HG03135 (cell line): ENCODE data around the gene DIDO1.

Experiments
- ATAC-seq: cut with Tn5 transposase; IDR thresholded peaks from one replicate; pipeline ENCODE4 v1.9.1; 2021; ENCODE audit warnings: mild to moderate bottlenecking, moderate library complexity; ENCODE audit not compliant: unreplicated experiment

The DIDO1 gene

GRCh38 chr20:62913043-62913630, 13.2 kb downstream of the DIDO1 start:
- no peak for ATAC-seq

GRCh38 chr20:62911701-62912280, 14.5 kb downstream of the DIDO1 start:
- ATAC-seq = no peak

DNA sequence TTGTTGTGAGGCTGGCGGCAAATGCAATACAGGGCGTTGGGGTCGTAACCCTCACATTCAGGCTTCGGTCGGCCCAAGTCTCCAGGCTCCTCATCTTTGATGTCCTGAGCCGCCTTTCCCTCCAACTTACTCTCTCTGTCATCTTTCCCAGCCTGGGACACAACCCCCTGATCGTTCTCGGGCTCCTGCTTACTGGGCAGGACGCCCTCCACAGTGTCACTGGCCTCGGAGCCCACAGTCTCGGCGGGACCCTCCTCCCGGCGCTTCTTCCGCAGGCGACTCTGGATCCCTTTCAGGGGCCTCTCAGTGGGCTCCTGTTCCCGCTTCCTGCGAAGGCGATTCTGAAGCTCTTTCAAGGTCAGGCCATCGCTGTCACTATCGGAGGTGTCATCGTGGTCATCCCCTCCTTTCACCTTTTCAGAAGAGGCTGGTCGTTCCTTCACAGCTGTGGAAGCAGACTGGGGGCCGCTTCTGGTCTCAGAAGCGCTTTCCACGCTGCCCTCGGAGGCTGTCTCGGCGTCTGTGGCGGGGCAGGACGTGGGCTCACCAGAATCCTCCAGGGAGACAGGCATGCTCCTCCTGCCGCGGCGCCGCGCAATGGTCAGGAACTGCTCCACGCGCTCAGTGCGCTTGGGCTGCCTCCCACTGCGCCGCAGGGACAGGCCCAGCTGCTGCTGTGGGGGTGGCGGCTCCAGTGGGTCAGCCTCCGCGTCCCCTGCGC, 15.4 kb downstream of the DIDO1 start:
- ATAC-seq = no peak

DNA sequence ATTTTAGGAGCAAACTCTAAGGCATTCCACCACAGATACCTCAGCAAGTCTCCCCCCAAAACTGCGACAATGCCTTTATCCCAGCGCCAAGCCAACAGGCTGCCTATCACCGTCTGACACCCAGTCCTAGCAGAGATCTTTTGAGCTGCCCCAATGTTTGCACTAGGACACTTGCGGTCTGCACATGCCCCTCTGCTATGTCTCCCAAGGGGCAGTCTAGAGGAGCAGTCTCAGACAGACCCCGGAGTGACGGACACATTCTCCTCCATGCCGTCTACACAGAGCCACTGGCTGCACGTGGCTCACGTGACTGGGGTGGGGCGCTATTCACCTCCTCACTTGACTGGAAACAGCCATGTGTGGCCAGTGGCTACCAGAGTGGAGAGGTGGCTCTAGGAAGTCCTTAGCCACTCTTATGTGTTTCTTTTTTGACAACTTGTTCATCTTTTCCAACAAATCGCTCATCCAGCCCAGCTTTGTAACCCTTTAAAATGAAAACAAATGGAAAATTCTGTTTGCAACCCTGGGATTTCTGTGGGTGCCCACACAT, 16.0 kb downstream of the DIDO1 start:
- ATAC-seq = no peak

- ATAC-seq = no peak
Observed at GRCh38 chr20:62908971-62909791, 17.1 kb downstream of the DIDO1 start.

DNA sequence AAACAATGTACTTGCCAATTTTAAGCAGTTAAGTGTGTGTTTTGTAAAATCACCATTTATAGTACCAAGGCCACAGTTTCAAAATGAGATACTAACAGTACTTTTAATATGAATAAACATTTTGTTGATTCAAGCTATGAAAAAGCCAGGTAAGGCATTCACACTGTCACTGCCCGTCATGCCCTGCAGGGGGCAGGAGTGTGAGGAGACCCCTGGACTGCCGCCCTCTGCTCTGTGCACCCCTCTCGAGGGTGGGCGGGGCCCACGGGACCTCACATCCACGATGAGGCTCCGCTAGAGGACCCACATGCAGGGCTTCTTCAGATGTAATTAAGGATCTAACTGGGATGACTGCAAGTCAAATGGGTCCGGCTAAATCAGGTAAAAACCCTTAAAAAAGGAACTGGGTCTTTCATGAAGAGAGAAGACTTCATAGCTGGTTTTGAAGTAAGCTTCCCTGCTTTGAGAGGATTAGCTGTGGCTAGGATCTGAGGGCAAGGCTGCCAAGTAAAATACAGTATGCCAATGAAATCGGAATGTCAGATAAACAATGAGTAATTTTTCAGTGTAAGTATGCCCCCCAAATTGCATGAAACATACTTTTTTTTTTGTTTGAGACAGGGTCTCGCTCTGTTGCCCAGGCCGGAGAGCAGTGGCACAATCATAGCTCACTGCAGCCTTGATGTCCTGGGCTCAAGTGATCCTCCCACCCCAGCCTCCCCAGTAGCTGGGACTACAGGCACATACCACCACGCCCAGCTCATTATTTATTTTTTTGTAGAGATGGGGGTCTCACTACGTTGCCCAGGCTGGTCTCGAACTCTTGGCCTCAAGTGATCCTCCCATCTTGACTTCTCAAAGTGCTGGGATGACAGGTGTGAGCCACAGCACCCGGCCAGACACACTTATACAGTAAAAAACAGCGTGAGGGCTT, 18.7 kb downstream of the DIDO1 start:
- no peak for ATAC-seq

GRCh38 chr20:62906647-62907375, 19.5 kb downstream of the DIDO1 start:
- no peak for ATAC-seq

- no peak for ATAC-seq
Observed at GRCh38 chr20:62906209-62906608, 20.1 kb downstream of the DIDO1 start.

- ATAC-seq = no peak
Observed at GRCh38 chr20:62905536-62906117, 20.7 kb downstream of the DIDO1 start.

- no peak for ATAC-seq
Observed at GRCh38 chr20:62902926-62903615, 23.2 kb downstream of the DIDO1 start.

- ATAC-seq = no peak
Observed at GRCh38 chr20:62901891-62902290, 24.4 kb downstream of the DIDO1 start.

DNA sequence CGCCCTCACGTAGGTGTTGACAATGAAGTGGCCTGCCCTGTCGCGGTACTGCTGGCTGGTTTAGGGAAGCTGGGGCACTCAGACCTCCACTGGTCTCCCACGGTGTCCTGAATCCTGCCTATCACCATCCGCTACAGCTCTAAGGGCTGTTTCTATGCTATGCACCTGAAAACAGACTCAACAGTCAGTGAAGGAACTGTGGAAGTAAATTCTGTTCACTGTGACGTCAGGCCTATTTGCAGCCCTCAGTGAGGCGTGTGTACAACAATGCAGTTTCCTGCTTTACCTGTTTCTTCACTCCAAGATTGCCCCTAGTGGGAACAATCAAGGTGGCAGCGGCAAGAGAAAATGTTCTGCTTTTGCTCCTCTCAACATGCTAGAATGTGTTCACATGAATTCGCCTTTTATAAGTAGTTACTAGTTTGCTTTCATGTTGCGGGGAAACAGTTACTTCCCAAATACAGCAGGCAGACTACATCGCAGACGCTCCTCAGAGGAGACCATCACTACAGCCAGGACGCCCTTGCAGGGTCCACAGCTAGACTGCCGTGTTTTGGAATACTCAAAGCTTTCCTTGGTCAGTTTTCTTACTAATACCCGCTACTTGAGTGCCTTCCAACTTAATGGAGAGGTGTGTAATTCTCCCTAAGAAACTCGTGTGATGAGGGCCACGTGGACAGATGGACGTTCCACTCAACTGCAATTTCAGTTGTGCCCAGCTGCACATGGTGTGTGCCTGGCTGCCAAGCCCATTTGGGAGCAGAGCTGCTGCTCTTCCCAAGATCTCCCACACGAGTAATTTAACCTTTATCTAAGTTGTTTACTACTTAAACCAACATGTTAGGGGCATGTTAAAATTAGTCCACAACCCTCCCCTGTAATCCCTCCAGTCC, 25.4 kb downstream of the DIDO1 start:
- peak; percentile 6 for ATAC-seq

DNA sequence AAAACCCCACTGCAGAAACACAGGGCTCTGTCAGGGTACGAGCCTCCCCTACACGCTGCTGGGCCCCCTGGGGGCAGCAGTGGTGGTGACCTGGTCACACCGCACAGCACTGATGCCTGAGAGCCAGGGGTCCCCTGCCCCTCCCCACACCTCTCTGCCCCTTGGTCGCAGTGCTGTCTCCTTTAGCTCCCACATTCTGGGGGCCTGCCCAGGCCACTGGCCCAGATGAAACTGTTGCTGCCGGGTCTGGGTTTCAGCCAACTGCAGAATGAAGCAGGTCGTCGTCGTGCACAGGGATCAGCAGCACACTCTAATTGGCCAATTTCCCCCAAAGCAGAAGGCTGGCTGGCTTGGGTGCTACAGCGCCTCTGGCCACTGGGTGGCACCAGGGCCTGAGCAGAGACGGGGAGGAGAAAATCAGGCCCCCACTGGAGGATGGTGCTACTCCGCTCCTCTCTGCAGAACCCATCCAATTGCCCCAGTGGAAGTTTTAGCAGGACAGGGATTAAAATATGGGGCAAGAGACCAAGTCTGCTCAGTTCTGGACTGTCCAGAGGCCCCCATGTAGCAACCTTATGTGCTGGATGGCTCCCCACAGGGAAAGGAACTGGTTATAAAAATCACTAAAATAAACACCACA, 26.1 kb downstream of the DIDO1 start:
- ATAC-seq = peak; percentile 78

DNA sequence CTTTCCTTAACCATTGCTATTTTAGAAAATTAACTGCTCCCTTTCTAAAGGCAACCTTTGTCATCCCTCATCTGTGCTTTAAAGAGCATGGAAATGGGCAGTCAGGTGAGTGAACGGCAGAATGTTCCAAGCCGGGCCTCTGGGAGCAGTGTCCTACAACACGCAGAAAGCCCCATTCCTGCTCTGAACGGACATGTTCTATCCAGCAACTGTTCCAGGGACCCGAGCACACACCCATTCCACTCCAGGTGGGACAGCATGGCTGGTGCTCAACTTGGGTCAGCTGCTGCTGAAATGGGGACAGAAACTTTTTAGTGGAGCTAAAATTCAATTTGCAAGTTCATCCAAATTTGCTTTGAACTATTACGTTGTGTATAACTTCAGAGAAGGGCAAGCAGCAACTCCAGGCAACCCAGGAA, 26.7 kb downstream of the DIDO1 start:
- ATAC-seq = no peak

DNA sequence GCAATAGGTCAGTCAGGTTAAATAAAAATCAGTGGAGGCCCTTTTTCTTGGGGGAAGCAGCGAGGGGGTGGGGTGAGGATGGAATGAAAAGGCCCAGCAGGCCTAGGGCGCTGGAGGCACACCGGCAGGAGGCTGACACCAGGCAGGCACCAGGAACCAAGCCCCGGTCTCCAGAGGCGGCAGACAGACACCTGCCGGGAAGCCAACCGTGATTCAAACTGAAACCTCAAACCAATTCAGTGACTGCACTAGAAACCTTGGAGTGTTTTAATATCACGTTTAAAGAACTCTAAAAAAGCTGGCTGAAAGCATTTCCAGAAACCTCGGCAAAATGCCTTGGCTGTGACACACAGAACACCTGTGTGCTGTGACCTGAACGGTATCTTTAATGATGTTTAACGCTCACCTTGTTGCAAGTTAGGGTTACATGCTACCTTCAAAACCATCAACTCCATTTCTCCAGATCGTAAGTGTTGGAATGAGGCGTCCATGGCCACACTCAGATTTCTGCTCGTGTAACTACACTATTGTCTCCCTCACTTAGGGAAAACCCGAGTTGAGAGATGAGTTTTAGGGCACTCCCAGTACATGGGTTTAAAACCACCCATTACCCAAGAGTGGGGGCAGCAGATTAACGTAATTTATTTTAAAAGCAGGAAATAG, 27.2 kb downstream of the DIDO1 start:
- ATAC-seq = no peak
